Retinal pigment epithelial cell (primary cell): ENCODE data around the gene INPP4B.

Experiments used
- DNase-seq: peaks from one replicate; pipeline ENCODE4 v3.0.0-alpha.2; 2010; ENCODE audit warnings: low read depth
- H3K4me3 ChIP-seq: 2 replicates; pipeline ENCODE4 v1.5.1; 2011; ENCODE audit warnings: mild to moderate bottlenecking, low read length, control low read depth, moderate library complexity
- TF ChIP-seq, protein P1 (sequence below): conservative IDR thresholded peaks from 2 replicates; pipeline ENCODE4 v1.5.1; 2011; ENCODE audit warnings: low read depth, low read length, control low read depth, inconsistent platforms

Gene INPP4B

DNA sequence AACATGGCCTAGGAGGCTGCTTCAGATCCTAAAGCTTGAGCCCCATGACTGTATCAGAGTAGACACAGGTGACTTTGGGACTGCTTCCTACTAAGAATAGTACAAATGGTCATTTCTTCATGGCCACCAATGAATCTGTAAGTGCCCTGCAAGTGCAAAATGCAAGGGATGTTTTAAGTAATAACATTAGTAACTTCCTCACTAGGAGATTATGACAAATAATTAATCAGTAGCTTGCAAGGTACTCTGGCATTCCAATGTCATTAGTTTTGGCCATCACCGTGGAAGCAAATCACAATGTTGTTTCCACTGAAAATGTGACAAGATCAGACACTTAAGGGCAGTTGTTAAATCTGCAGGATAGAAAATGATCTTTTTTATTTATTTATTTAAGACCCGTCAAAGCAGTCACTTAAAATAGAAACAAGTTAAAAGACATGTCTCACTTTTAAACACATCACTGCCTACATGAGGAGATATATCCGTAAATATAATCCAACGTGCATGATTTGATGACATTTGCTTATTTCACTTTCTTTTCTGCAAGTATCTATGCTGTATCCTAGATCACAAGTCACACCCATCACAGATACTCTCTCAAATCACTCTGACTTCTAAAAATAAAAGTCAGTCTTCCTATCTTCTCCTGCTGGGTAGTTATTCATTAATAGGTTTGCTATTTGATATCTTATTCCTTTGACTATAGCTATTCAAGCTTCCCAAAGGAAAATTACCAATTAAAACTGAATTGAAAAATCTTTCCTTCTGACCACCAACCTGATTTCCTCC is 809.1 kb downstream of the INPP4B start:
- no peak overlapping the region for H3K4me3 ChIP-seq
- TF ChIP-seq, protein P1, sequence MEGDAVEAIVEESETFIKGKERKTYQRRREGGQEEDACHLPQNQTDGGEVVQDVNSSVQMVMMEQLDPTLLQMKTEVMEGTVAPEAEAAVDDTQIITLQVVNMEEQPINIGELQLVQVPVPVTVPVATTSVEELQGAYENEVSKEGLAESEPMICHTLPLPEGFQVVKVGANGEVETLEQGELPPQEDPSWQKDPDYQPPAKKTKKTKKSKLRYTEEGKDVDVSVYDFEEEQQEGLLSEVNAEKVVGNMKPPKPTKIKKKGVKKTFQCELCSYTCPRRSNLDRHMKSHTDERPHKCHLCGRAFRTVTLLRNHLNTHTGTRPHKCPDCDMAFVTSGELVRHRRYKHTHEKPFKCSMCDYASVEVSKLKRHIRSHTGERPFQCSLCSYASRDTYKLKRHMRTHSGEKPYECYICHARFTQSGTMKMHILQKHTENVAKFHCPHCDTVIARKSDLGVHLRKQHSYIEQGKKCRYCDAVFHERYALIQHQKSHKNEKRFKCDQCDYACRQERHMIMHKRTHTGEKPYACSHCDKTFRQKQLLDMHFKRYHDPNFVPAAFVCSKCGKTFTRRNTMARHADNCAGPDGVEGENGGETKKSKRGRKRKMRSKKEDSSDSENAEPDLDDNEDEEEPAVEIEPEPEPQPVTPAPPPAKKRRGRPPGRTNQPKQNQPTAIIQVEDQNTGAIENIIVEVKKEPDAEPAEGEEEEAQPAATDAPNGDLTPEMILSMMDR = no peak
- peak; percentile 20 for DNase-seq

DNA sequence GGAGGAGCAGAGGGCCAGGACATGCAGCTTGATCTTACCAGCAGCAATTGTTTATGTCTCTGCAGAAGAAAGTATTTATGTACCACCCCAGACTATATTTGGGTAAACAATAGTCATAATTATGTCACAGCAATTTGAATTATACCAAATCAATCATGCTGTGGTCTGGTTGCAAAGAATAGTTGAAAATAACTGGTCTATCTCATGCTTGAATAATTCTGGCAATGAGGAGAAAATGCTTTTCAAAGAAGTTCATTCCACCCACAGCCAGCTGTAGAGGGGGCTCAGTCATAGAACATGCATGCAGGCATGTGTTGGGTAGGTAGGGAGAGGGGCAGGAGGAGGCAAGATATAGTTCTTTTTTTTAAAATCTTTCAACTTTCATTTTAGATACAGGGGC is 810.5 kb downstream of the INPP4B start:
- TF ChIP-seq, protein P1 = no peak
- no peak for DNase-seq
- no peak overlapping the region for H3K4me3 ChIP-seq

DNA sequence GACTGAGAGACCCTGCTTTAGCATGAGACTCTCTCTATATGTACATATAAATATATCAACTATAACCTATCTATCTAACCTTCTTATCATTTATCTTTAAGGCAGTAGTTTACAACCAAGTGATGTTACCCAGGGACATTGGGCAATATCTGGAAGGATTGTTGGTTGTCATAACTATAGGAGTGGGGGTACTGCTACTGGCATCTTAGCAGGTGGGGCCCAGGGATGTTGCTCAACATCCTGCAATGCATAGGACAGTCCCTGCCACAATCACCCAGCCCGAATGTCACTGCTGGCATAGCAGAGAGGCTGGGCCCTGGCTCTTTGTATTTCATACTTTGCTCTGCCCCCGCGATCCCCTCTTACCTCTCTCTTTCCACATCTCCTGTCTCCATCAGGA is 812.0 kb downstream of the INPP4B start:
- DNase-seq = no peak
- TF ChIP-seq, protein P1 = no peak
- no peak overlapping the region for H3K4me3 ChIP-seq

DNA sequence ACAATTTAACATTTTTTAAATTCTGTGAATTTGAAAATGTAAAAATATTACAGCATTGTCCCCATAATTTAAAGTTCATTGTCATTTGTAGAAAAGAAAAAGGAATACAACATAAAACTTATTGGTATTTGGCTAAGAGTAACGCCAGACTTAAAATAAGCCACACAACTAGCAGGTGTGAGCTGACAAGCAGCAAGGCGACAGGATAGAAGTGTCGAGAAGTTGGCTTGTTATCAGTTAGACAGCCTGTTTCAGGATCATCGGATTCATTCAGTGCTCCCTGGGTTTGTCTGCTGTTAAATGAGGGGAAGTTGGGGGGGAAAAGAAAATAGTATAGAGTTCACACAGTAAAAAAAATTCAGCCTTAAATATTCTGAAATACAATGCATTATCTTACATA is 816.1 kb downstream of the INPP4B start:
- H3K4me3 ChIP-seq = no peak overlapping the region
- DNase-seq = no peak
- TF ChIP-seq, protein P1 = no peak

DNA sequence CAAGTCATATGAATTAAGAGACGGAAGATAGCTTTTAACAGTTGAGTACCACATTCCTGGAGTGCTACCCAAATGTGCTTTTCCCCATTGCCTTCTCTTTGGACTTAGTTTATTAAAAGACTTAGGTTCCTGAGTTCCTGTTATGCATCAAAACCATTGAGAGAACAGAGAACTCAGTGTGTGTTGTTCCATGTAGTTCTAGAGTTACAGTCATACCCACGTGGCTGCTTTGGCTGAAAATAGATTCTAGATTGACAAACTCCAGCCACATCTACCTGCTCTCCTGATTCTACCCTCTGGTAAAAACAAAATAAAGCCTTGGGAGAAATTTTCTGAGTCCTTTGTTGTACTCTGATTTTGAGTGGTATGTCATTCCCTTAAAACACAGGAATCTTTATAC is 824.3 kb downstream of the INPP4B start:
- no peak overlapping the region for H3K4me3 ChIP-seq
- no peak for DNase-seq
- TF ChIP-seq, protein P1 = no peak

DNA sequence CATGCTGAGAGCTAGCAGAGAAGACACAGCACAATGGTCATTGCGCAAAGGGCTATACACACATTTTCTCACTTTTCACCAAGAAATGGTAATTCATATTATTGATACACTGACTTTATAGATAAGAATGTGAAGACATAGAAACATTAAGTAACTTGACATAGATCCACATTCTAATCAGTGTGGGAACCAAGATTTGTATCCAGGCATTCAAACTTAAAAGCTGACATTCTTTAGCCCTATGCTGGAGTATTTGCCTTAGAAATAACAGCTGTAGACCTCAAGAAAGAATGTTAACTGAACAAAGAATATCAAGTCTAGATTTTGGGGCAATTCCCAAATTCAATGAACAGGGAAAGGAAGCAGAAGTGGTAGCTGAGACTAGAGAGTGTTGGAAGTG is 824.9 kb downstream of the INPP4B start:
- no peak overlapping the region for H3K4me3 ChIP-seq
- DNase-seq = no peak
- TF ChIP-seq, protein P1 = no peak

DNA sequence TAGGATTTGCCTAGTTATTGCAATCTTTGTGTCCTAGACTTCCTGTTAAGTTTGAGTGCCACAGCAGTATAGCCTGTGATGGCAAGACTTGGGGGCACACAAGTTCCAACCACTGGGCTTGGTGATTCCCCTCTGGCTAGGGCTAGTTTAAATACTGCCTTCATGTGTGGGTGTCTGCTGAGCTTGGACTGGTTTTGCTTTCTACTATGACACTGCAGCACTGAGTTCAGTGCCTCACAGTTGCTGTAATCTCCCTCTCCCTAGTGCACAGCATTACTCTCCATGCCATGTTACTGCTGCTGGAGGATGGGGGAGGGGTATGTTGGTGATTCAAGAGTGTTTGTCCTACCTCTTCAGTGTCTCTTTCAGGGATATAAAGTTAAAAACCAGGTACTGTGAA is 830.1 kb downstream of the INPP4B start:
- H3K4me3 ChIP-seq = no peak overlapping the region
- TF ChIP-seq, protein P1 = no peak
- DNase-seq = no peak
